8988T (cell line): ENCODE measurements around the gene NR5A2.

ENCODE experiments used
- DNase-seq: peaks from one replicate; pipeline ENCODE4 v3.0.0; 2011

Gene NR5A2

GRCh38 chr1:200207711-200208126, 180.2 kb downstream of the NR5A2 start:
- DNase-seq = no peak

- DNase-seq = no peak
Observed at GRCh38 chr1:200211157-200211556, 183.6 kb downstream of the NR5A2 start.

- no peak for DNase-seq
Observed at GRCh38 chr1:200213392-200213791, 185.9 kb downstream of the NR5A2 start.

GRCh38 chr1:200213921-200214320, 186.4 kb downstream of the NR5A2 start:
- no peak for DNase-seq

GRCh38 chr1:200215350-200215749, 187.8 kb downstream of the NR5A2 start:
- DNase-seq = no peak

- DNase-seq = no peak
Observed at GRCh38 chr1:200217703-200218102, 190.2 kb downstream of the NR5A2 start.

- no peak for DNase-seq
Observed at GRCh38 chr1:200221614-200222282, 194.2 kb downstream of the NR5A2 start.

GRCh38 chr1:200223207-200223606, 195.7 kb downstream of the NR5A2 start:
- DNase-seq = no peak

- no peak for DNase-seq
Observed at GRCh38 chr1:200223613-200224012, 196.1 kb downstream of the NR5A2 start.

- DNase-seq = no peak
Observed at GRCh38 chr1:200224315-200224714, 196.8 kb downstream of the NR5A2 start.

- no peak for DNase-seq
Observed at GRCh38 chr1:200226268-200226968, 198.9 kb downstream of the NR5A2 start.

GRCh38 chr1:200226969-200227303, 199.4 kb downstream of the NR5A2 start:
- no peak for DNase-seq
